NOMO-1 (cell line): ENCODE results near the gene HBE1.
"Not testable (repeated sequence)": the region's sequence is repeated elsewhere in the genome, so short reads cannot be mapped to it uniquely, and the experiment has no call there.

Source experiments
- DNase-seq, 2 experiments: peaks; one replicate each; lab custom pipeline; 2025; ENCODE audit not compliant: unreplicated experiment in 2 of 2; lab: John Stamatoyannopoulos, UW

HBE1 gene

GRCh38 chr11:5254023-5254422 lies 15.7 kb downstream of the HBE1 start:
- DNase-seq: not testable (repeated sequence)

DNA sequence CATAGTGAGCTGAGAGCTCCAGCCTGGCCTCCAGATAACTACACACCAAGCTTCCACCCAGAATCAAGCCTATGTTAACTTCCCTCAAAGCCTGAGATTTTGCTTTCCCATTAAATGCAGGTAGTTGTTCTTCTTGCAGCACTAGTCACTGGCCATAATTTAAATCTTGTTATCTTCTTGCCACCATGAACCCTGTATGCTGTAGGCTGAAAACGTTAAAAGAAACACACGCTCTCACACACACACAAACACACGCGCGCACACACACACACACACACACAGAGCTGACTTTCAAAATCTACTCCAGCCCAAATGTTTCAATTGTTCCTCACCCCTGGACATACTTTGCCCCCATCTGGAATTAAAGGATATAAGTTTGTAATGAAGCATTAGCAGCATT lies 16.3 kb downstream of the HBE1 start:
- DNase-seq: not testable (repeated sequence)

DNA sequence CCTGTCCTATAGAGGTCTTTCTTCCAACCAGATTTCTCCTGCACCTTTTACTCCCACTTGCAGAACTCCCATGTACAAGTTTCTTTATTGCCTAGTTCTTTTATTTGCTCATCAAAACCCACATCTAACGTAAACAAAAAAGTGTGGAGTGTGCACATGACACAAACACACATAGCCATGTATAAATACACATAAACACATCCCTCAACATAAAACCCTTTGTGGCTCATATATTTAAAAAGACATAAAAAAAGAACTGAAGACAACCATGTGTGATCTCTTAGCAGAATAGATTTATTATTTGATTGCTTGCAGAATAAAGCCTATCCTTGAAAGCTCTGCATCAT lies 16.9 kb downstream of the HBE1 start:
- DNase-seq: no peak

DNA sequence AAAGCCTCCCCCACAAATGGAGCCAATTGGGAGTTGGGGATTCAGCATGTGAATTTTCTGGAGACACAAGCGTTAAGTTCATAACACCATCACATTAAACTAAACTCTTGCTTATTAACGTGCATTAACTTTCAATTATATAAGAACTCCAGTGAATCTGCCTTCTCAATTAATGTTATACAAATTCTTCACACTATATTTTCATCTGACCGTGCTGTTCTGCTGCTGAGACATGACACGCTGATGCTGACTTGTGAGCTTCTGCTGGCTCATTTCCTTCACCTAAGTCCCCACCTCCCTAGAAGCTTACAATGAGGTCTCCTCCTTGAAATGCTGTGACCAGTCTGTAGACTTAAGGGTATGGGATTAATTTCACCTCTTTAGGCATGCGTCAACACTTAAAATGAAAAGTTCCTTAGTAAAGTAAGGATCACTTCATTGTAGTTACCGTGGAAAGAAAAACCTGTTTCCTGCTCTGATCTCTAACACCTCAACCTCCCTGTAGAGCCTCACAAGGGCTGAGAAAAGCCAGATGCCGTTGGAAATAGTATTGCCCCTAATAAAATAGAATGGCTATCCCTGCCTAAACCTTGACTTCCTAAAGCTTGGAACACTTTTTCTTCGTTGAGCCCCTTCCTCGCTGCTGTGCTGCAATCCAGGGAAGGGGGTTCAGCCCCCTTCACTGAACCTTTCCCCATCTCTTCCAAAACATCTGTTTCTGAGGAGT lies 17.4 kb downstream of the HBE1 start:
- DNase-seq: no peak

DNA sequence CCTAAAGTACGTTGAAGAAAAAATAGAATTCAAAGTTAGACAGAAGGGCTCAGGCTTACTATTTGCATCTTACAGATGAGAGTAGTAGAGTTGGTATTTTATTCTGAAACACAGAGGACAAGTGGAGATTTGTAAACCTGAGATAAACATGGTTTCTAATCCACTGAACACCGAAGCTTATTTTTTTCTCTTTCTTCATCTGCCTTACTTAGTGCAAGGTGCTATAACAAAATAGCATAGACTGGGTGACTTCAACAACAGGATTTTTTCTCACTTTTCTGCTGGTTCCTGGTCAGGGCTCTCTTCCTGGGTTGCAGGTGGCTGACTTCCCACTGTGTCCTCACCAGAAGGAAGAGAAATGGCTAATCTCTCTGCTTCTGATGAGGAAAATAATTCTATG lies 18.0 kb downstream of the HBE1 start:
- DNase-seq: no peak

GRCh38 chr11:5250543-5251204 lies 19.1 kb downstream of the HBE1 start:
- DNase-seq: no peak

- DNase-seq: not testable (repeated sequence)
Observed at GRCh38 chr11:5249807-5250396, 19.8 kb downstream of the HBE1 start, which contains the start of gene HBG1. HBG1 (minus strand) TSS chr11:5249857; CDS start chr11:5249804, 53 bp downstream.

- DNase-seq: not testable (repeated sequence)
Observed at GRCh38 chr11:5248498-5248897, 21.2 kb downstream of the HBE1 start.

DNA sequence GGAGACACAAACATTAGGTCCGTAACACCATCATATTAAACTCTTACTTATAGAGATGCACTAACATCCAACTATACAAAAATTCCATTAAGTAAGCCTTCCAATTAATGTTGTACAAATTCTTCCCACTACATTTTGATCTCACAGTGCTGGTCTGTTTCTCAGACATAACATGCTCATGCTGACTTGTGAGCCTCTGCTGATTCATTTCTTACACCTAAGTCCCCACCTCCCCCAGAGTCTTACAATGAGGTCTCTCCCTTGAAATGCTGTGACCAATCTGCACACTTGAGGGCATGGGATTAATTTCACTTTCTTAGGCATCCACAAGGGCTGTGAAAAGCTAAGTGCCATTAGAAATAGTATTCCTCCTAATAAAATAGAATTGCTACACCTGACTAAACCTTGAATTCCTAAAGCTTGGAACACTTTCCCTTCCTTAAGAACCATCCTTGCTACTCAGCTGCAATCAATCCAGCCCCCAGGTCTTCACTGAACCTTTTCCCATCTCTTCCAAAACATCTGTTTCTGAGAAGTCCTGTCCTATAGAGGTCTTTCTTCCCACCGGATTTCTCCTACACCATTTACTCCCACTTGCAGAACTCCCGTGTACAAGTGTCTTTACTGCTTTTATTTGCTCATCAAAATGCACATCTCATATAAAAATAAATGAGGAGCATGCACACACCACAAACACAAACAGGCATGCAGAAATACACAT lies 22.1 kb downstream of the HBE1 start:
- DNase-seq: no peak

DNA sequence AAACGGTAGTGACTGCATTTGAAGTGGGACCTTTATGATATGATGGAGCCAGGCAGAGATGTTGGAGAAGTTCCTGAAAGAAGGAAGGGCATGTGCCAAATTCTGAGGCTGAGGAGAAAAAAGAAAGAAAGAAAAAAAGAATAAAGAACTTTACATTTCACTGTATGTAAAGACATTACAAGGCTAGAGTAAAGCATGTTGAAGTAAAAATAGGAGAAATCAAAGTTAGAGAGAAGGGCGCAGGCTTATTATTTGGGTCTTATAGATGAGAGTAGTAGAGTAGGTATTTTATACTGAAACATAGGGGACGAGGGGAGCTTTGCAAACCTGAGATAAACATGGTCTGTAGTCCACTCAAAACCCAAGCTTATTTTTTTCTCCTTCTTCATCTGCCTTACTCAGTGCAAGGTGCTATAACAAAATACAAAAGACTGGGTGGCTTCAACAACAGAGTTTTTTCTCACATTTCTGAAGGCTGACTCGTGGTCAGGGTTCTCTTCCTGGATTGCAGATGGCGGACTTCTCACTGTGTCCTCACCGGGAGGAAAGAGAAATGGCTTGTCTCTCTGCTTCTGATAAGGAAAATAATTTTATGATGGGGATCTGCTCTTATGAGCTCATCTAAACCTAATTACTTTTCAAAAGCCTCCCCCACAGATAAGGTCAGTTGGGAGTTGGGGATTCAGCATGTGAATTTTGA lies 22.8 kb downstream of the HBE1 start:
- no peak for DNase-seq

DNA sequence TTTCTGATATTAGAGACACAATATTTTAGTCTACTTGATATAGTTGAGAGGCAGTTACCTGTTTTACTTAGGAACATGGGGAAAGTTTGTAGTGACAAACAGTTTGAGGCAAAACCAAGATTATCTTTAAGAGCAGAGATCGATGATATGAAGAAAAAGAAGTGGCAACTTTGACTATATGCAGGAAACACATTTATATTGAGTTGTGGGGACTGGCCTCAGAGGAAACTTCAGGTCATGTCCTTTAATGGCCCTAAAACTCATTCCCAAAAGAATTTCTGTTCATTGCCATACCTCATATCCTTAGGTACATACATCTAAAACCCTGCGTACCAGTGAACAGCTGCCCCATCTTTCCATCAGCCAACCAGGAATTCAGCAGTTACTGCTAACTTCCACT lies 24.6 kb downstream of the HBE1 start:
- DNase-seq: no peak

- DNase-seq: no peak
Observed at GRCh38 chr11:5243816-5244180, 25.9 kb downstream of the HBE1 start.

GRCh38 chr11:5242933-5243815 lies 26.6 kb downstream of the HBE1 start:
- no peak for DNase-seq

- DNase-seq: no peak
Observed at GRCh38 chr11:5242208-5242607, 27.5 kb downstream of the HBE1 start.

GRCh38 chr11:5241458-5241857 lies 28.3 kb downstream of the HBE1 start:
- no peak for DNase-seq

GRCh38 chr11:5240458-5240857 lies 29.3 kb downstream of the HBE1 start:
- no peak for DNase-seq

DNA sequence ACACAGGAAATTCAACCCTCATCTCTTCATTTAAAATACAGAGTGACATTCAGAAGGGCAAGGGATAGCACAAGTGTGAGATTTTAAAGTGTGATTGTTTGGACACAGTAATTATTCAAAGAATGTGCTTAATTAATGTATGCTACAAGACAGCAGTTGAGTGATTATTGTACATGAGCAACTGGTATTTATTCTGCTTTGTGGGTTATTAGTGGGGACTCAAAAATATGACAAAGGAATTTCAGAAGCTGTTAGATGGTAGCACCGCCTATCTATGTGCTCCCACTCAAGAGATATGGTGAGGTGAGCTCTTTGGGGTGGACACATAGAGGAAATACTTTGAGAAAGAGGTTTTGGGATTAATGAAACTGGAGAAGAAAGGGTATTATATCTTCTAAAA lies 29.7 kb downstream of the HBE1 start:
- no peak for DNase-seq

GRCh38 chr11:5239046-5239445 lies 30.7 kb downstream of the HBE1 start:
- no peak for DNase-seq

DNA sequence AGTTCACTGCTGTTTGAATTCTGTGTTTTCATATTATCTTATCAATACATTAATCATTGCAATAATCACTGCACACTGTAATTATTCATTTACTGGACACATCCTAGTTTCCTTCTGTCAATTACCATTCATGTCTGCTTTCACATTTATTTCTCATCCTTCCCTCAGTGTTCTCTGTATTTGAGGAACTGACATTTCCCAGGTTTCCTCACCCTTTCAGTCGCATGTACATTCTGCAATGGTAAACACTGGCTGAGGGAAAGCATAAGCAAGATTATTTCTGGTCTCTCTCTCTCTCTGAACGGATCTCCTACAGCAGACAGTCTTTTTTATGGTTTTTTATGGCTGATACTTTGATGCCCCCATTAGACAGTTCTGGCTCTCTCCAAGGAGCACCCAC lies 31.3 kb downstream of the HBE1 start:
- no peak for DNase-seq

GRCh38 chr11:5237420-5237819 lies 32.3 kb downstream of the HBE1 start:
- no peak for DNase-seq
